Measurements from ENCODE around the gene CLECL1.

Gene CLECL1

DNA sequence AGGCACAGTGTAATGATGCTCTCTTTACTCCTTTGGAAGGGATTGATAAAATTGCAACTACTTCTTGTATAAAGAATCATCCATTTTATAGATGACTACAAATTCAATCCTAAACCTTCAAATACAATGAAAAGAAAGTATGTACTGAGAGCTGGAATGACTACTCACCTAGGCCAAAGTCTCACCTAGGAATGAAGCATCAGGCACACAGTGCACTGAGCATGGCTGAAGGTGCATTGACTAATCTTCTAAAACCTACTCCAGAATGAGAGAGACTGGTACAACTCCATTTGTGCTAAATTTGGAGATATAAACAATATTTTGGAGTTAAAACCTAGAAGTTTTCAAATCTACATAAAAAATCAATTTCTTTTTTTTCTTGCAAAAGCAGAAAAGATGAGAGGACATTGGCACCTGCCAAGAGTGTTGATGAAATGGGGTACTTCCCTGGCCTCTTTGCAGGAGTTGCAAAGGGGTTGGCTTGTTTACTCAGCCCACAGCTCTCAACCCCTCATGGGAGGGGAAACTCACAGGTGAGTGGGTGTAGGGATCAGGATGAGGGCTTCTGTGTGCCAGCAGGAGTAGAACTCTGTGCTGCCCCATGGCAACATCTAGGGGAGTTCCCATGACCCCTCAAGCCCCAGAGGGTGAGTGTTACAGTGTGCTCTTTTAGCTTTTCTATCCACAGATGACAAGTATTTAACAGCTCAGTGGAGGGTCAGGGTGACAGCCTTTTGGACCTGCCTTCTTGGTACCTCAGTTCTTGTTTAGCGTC, 31.3 kb downstream of the CLECL1 start:
- no peak for TF ChIP-seq SIN3A (IDR thresholded peaks at IDR 0.05; ENCODE audit: borderline replicate concordance, insufficient read depth, low read length)
- no peak for TF ChIP-seq TAF1 (IDR thresholded peaks at IDR 0.05; ENCODE audit: borderline replicate concordance, insufficient read depth, low read length)
- TF ChIP-seq, protein P1, sequence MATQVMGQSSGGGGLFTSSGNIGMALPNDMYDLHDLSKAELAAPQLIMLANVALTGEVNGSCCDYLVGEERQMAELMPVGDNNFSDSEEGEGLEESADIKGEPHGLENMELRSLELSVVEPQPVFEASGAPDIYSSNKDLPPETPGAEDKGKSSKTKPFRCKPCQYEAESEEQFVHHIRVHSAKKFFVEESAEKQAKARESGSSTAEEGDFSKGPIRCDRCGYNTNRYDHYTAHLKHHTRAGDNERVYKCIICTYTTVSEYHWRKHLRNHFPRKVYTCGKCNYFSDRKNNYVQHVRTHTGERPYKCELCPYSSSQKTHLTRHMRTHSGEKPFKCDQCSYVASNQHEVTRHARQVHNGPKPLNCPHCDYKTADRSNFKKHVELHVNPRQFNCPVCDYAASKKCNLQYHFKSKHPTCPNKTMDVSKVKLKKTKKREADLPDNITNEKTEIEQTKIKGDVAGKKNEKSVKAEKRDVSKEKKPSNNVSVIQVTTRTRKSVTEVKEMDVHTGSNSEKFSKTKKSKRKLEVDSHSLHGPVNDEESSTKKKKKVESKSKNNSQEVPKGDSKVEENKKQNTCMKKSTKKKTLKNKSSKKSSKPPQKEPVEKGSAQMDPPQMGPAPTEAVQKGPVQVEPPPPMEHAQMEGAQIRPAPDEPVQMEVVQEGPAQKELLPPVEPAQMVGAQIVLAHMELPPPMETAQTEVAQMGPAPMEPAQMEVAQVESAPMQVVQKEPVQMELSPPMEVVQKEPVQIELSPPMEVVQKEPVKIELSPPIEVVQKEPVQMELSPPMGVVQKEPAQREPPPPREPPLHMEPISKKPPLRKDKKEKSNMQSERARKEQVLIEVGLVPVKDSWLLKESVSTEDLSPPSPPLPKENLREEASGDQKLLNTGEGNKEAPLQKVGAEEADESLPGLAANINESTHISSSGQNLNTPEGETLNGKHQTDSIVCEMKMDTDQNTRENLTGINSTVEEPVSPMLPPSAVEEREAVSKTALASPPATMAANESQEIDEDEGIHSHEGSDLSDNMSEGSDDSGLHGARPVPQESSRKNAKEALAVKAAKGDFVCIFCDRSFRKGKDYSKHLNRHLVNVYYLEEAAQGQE (IDR thresholded peaks at IDR 0.05; ENCODE audit: insufficient read depth in 1 of 2, low read depth in 2 of 2, low read length in 2 of 2): no peak
- no peak for TF ChIP-seq POLR2AphosphoS5 (IDR thresholded peaks at IDR 0.05; ENCODE audit: low read depth, low read length)
- TF ChIP-seq FOXP2 (optimal IDR thresholded peaks at IDR 0.05; ENCODE audit: borderline replicate concordance, extremely low read depth, extremely low read length, insufficient read depth): no peak

DNA sequence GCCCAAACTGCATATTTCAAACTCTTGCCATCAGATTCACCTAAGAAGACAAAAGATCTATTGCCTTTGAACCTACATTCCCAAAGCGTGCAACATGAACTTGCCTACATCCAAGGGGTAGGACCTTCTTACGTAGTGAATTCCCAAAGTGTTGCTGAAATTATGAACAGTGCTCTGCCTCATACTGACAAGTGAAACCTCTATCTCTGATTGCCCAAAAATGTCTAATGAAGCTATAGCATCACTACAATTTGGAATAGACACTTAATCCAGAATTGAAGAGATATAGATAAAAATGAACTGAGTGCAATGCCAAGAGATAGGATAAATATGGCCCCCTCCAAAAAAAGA, 32.3 kb downstream of the CLECL1 start:
- TF ChIP-seq POLR2AphosphoS5 (IDR thresholded peaks at IDR 0.05; ENCODE audit: low read depth, low read length): no peak
- TF ChIP-seq FOXP2 (optimal IDR thresholded peaks at IDR 0.05; ENCODE audit: borderline replicate concordance, extremely low read depth, extremely low read length, insufficient read depth): no peak
- TF ChIP-seq, protein P1 (IDR thresholded peaks at IDR 0.05; ENCODE audit: insufficient read depth in 1 of 2, low read depth in 2 of 2, low read length in 2 of 2): no peak
- TF ChIP-seq SIN3A (IDR thresholded peaks at IDR 0.05; ENCODE audit: borderline replicate concordance, insufficient read depth, low read length): no peak
- TF ChIP-seq TAF1 (IDR thresholded peaks at IDR 0.05; ENCODE audit: borderline replicate concordance, insufficient read depth, low read length): no peak

DNA sequence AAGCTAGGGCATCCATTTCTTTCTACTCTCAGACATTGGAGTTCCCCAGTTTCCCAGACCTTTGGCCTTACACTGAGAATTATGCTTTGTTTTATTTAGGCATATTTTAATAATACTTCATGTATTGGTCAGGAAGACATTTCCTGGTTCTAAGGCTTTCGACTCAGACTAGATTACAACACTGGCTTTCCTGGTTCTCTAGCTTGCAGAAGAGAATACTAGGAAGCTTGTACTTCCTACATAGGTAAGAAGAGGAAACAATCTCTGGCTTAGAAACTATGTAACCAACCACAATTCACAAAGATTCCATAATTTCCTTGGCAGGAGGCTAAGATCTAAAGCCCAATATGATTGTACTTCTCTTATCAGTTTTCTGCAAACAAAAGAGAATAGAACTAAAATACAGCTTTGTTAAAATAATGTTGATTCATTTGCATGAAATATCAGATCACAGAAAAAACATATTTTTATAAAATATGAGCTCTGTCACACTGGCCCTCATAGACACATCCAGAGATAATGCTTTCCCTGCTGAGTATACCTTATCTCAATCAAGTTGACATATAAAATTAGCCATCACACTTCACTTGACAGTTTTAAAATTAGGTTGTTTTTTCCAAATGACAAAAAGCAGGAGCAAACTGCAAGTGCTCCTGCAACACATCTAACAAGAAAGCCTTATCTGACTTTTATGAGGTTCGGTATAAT, 32.8 kb downstream of the CLECL1 start:
- TF ChIP-seq, protein P1 (IDR thresholded peaks at IDR 0.05; ENCODE audit: insufficient read depth in 1 of 2, low read depth in 2 of 2, low read length in 2 of 2): no peak
- TF ChIP-seq POLR2AphosphoS5 (IDR thresholded peaks at IDR 0.05; ENCODE audit: low read depth, low read length): no peak
- no peak for TF ChIP-seq TAF1 (IDR thresholded peaks at IDR 0.05; ENCODE audit: borderline replicate concordance, insufficient read depth, low read length)
- no peak for TF ChIP-seq FOXP2 (optimal IDR thresholded peaks at IDR 0.05; ENCODE audit: borderline replicate concordance, extremely low read depth, extremely low read length, insufficient read depth)
- no peak for TF ChIP-seq SIN3A (IDR thresholded peaks at IDR 0.05; ENCODE audit: borderline replicate concordance, insufficient read depth, low read length)

GRCh38 chr12:9699269-9699897, 33.5 kb downstream of the CLECL1 start:
- TF ChIP-seq, protein P1 (IDR thresholded peaks at IDR 0.05; ENCODE audit: insufficient read depth in 1 of 2, low read depth in 2 of 2, low read length in 2 of 2): no peak
- TF ChIP-seq POLR2AphosphoS5 (IDR thresholded peaks at IDR 0.05; ENCODE audit: low read depth, low read length): no peak
- no peak for TF ChIP-seq SIN3A (IDR thresholded peaks at IDR 0.05; ENCODE audit: borderline replicate concordance, insufficient read depth, low read length)
- no peak for TF ChIP-seq TAF1 (IDR thresholded peaks at IDR 0.05; ENCODE audit: borderline replicate concordance, insufficient read depth, low read length)
- no peak for TF ChIP-seq FOXP2 (optimal IDR thresholded peaks at IDR 0.05; ENCODE audit: borderline replicate concordance, extremely low read depth, extremely low read length, insufficient read depth)
